WTC11 (cell line): Measurements from ENCODE around the gene TTL. TPM values are rescaled to one million over a fixed set of nuclear protein-coding genes. Genes with fewer than 3 reads are reported as not detected.

Experiments used
- ATAC-seq: fragments of 200-7000 bp; cut with Tn5 transposase; 2 replicates; pipeline ENCODE4 v1.10.0; 2021; ENCODE audit warnings: mild to moderate bottlenecking, moderate library complexity
- CTCF ChIA-PET: fragments of 300-600 bp; sonication (Branson Sonifier 250); formaldehyde crosslinking; loops from one replicate; lab custom pipeline; 2021; ENCODE audit warnings: antibody characterized with exemption; lab: Charles Lee
- POLR2A ChIA-PET: fragments of 350-600 bp; sonication (Branson Sonifier 250); formaldehyde crosslinking; loops from one replicate; lab custom pipeline; 2021; ENCODE audit warnings: antibody characterized with exemption; lab: Charles Lee
- DNase-seq: peaks from one replicate; pipeline ENCODE4 v3.0.0; 2021; ENCODE audit warnings: low spot score
- H3K27ac Mint-ChIP-seq: 2 replicates; pipeline ENCODE4 v1.8.0; 2021; ENCODE audit warnings: mixed read lengths
- H3K27me3 Mint-ChIP-seq: 2 replicates; pipeline ENCODE4 v1.8.0; 2021; ENCODE audit warnings: low read depth, mild to moderate bottlenecking, moderate library complexity, mixed read lengths
- H3K36me3 Mint-ChIP-seq: 2 replicates; pipeline ENCODE4 v1.8.0; 2021; ENCODE audit warnings: mixed read lengths
- H3K4me1 Mint-ChIP-seq: 2 replicates; pipeline ENCODE4 v1.8.0; 2022; ENCODE audit warnings: mixed read lengths
- H3K4me3 Mint-ChIP-seq: 2 replicates; pipeline ENCODE4 v1.8.0; 2021; ENCODE audit warnings: mild to moderate bottlenecking, moderate library complexity, mixed read lengths
- H3K9me3 Mint-ChIP-seq: 2 replicates; pipeline ENCODE4 v1.8.0; 2021; ENCODE audit warnings: mixed read lengths
- ATF2 ChIP-seq: sonication (generic); formaldehyde crosslinking; IDR thresholded peaks from 2 replicates; pipeline ENCODE4 v1.8.1; 2022; ENCODE audit warnings: low read depth, missing genetic modification reagents, borderline replicate concordance
- E2F5 ChIP-seq: sonication (generic); formaldehyde crosslinking; IDR thresholded peaks from 2 replicates; pipeline ENCODE4 v1.8.1; 2022; ENCODE audit warnings: mild to moderate bottlenecking, moderate library complexity, missing genetic modification reagents
- ELF4 ChIP-seq: sonication (generic); formaldehyde crosslinking; IDR thresholded peaks from 2 replicates; pipeline ENCODE4 v1.8.1; 2022; ENCODE audit warnings: low read depth, mild to moderate bottlenecking, moderate library complexity, missing genetic modification reagents
- EMX1 ChIP-seq: fragments of 250-450 bp; sonication (Bioruptor Pico); IDR thresholded peaks from 2 replicates; pipeline ENCODE4 v1.8.0; 2021; ENCODE audit warnings: mild to moderate bottlenecking
- ESRRA ChIP-seq: sonication (generic); formaldehyde crosslinking; IDR thresholded peaks from 2 replicates; pipeline ENCODE4 v1.8.1; 2022; ENCODE audit warnings: mild to moderate bottlenecking, missing genetic modification reagents, borderline replicate concordance
- ETV6 ChIP-seq: sonication (generic); formaldehyde crosslinking; IDR thresholded peaks from 2 replicates; pipeline ENCODE4 v1.8.1; 2022; ENCODE audit warnings: mild to moderate bottlenecking, missing genetic modification reagents
- HMGXB4 ChIP-seq: sonication (generic); formaldehyde crosslinking; IDR thresholded peaks from 2 replicates; pipeline ENCODE4 v1.8.1; 2023; ENCODE audit warnings: mild to moderate bottlenecking, moderate library complexity, missing genetic modification reagents
- JUN ChIP-seq: sonication (generic); formaldehyde crosslinking; IDR thresholded peaks from 2 replicates; pipeline ENCODE4 v1.8.0; 2023; ENCODE audit warnings: mild to moderate bottlenecking, missing genetic modification reagents
- KAT7 ChIP-seq: sonication (generic); formaldehyde crosslinking; IDR thresholded peaks from 2 replicates; pipeline ENCODE4 v1.8.1; 2023; ENCODE audit warnings: missing genetic modification reagents, mild to moderate bottlenecking, borderline replicate concordance
- NFE2L1 ChIP-seq: sonication (generic); formaldehyde crosslinking; IDR thresholded peaks from 2 replicates; pipeline ENCODE4 v1.8.1; 2023; ENCODE audit warnings: missing genetic modification reagents
- NR1H2 ChIP-seq: sonication (generic); formaldehyde crosslinking; IDR thresholded peaks from 2 replicates; pipeline ENCODE4 v1.9.0; 2021; ENCODE audit warnings: mild to moderate bottlenecking, moderate library complexity, missing genetic modification reagents
- PRDM15 ChIP-seq: sonication (generic); formaldehyde crosslinking; IDR thresholded peaks from 2 replicates; pipeline ENCODE4 v1.8.0; 2022; ENCODE audit warnings: missing genetic modification reagents
- STAT6 ChIP-seq: sonication (generic); formaldehyde crosslinking; conservative IDR thresholded peaks from 2 replicates; pipeline ENCODE4 v1.8.1; 2023; ENCODE audit warnings: mild to moderate bottlenecking, low read depth, missing genetic modification reagents, moderate library complexity
- TEAD1 ChIP-seq: sonication (generic); formaldehyde crosslinking; IDR thresholded peaks from 2 replicates; pipeline ENCODE4 v1.8.0; 2022; ENCODE audit warnings: mild to moderate bottlenecking, missing genetic modification reagents
- ZNF219 ChIP-seq: sonication (generic); formaldehyde crosslinking; IDR thresholded peaks from 2 replicates; pipeline ENCODE4 v1.8.0; 2023; ENCODE audit warnings: missing genetic modification reagents, mild to moderate bottlenecking, borderline replicate concordance
- ZNF281 ChIP-seq: sonication (generic); formaldehyde crosslinking; IDR thresholded peaks from 2 replicates; pipeline ENCODE4 v1.8.0; 2023; ENCODE audit warnings: mild to moderate bottlenecking, missing genetic modification reagents
- ZNF532 ChIP-seq: fragments of 250-450 bp; sonication (Bioruptor Pico); IDR thresholded peaks from 2 replicates; pipeline ENCODE4 v1.9.0; 2021; ENCODE audit warnings: mild to moderate bottlenecking, borderline replicate concordance
- total RNA-seq: library from RNA; stranded (reverse); gene quantifications from 3 replicates; pipeline ENCODE4 v1.2.3, GENCODE V29; 2021

TTL gene
- total RNA-seq, 1 experiment from 2014 or later: 44.2 TPM

GRCh38 chr2:112518807-112519206, 36.9 kb downstream of the TTL start:
- TF ChIP-seq TEAD1 (CRISPR knock-in tag) (no peak), STAT6 (CRISPR knock-in tag) (no peak), ESRRA (CRISPR knock-in tag) (no peak), ATF2 (CRISPR knock-in tag) (no peak)
- H3K27me3 Mint-ChIP-seq: no peaks in the 10 kb centered on the region
- peaks cover 67% of the 10 kb centered on the region for H3K36me3 Mint-ChIP-seq
- ATAC-seq: no peak
- H3K4me3 Mint-ChIP-seq: no peak overlapping the region
- ChIA-PET POLR2A (no interaction called here), CTCF (no interaction called here)
- H3K9me3 Mint-ChIP-seq: peaks cover 13% of the 10 kb centered on the region
- no peak overlapping the region for H3K27ac Mint-ChIP-seq
- H3K4me1 Mint-ChIP-seq: no peaks in the 10 kb centered on the region
- DNase-seq: no peak

- ATAC-seq (no peak), DNase-seq (no peak)
- no peak for TF ChIP-seq HMGXB4 (CRISPR knock-in tag)
- TF ChIP-seq NFE2L1: no peak
- no peak for TF ChIP-seq ZNF281 (CRISPR knock-in tag)
- no peak for TF ChIP-seq NR1H2
- TF ChIP-seq ETV6 (CRISPR knock-in tag): no peak
- no peak for TF ChIP-seq ZNF532 (CRISPR knock-in tag)
- TF ChIP-seq KAT7 (CRISPR knock-in tag): no peak
- no peak for TF ChIP-seq PRDM15 (CRISPR knock-in tag)
- TF ChIP-seq JUN (CRISPR knock-in tag): no peak
- TF ChIP-seq ELF4 (CRISPR knock-in tag): no peak
- TF ChIP-seq ZNF219 (CRISPR knock-in tag): no peak
- TF ChIP-seq EMX1 (CRISPR knock-in tag): no peak
- no peak for TF ChIP-seq E2F5
- no peaks in the 10 kb centered on the region for H3K27me3 Mint-ChIP-seq
- H3K4me3 Mint-ChIP-seq: no peak overlapping the region
- ChIA-PET POLR2A (no interaction called here), CTCF (no interaction called here)
- H3K27ac Mint-ChIP-seq: no peak overlapping the region
- no peaks in the 10 kb centered on the region for H3K4me1 Mint-ChIP-seq
- H3K36me3 Mint-ChIP-seq: peaks cover 68% of the 10 kb centered on the region
- peaks cover 10% of the 10 kb centered on the region for H3K9me3 Mint-ChIP-seq
Measured at GRCh38 chr2:112519506-112519905, 37.5 kb downstream of the TTL start.
